ENCODE measurements around the gene TET3. TPM values are rescaled to one million over a fixed set of nuclear protein-coding genes. Genes with fewer than 3 reads are reported as not detected.

Gene TET3
- total RNA-seq, 1 experiment from 2014 or later, result 19.1 TPM

- no peaks in the 10 kb centered on the region for H3K27me3 ChIP-seq (ENCODE audit: insufficient read depth, low read depth)
- H3K9me3 ChIP-seq (ENCODE audit: insufficient read depth, low read depth), result no peaks in the 10 kb centered on the region
- BruUV-seq (replicated peaks), result no TSS peak
- H2AFZ ChIP-seq, result no peak overlapping the region
- H3F3A ChIP-seq (ENCODE audit: insufficient read depth, low read depth), result no peaks in the 10 kb centered on the region
- intact Hi-C loops (cut with micrococcal nuclease; ENCODE audit: unreplicated experiment), result no loop called here
- ChIA-PET CTCF (no interaction called here), POLR2A (ENCODE audit: unreplicated experiment) (no interaction called here)
- no peaks in the 10 kb centered on the region for H3K79me2 ChIP-seq (ENCODE audit: low read depth)
- H4K20me1 ChIP-seq (ENCODE audit: insufficient read depth), result no peaks in the 10 kb centered on the region
- no peak for DNase-seq
- H3K4me2 ChIP-seq, result no peak overlapping the region
- H3K4me1 ChIP-seq (replicated peaks; ENCODE audit: insufficient read depth), result no peaks in the 10 kb centered on the region
- H3K27ac ChIP-seq, result no peak overlapping the region
- TF ChIP-seq CTCF (conservative IDR thresholded peaks at IDR 0.05), result no peak
- no peak for TF ChIP-seq EZH2 (IDR thresholded peaks at IDR 0.05; ENCODE audit: low read depth)
- no peaks in the 10 kb centered on the region for H3K9me2 ChIP-seq (ENCODE audit: insufficient read depth)
- H3K36me3 ChIP-seq (ENCODE audit: low read depth), result no peaks in the 10 kb centered on the region
- H3K4me3 ChIP-seq, result no peak overlapping the region
Observed at GRCh38 chr2:73971722-73972121, 13.0 kb upstream of the TET3 start.

GRCh38 chr2:73972846-73973245, 11.9 kb upstream of the TET3 start:
- ChIA-PET POLR2A (ENCODE audit: unreplicated experiment) (interaction anchor here (0.6 kb wide), 1 partner anchor 403 kb away, joined by 3 read pairs; no protein-coding TSS in a partner anchor), CTCF (no interaction called here)
- Histone ChIP-seq H3K9me3 (ENCODE audit: insufficient read depth, low read depth) (no peaks in the 10 kb centered on the region), H3K36me3 (ENCODE audit: low read depth) (no peaks in the 10 kb centered on the region), H2AFZ (no peak overlapping the region), H3K27ac (no peak overlapping the region), H3K4me2 (no peak overlapping the region), H3K4me1 (replicated peaks; ENCODE audit: insufficient read depth) (no peaks in the 10 kb centered on the region), H3K4me3 (no peak overlapping the region), H3K79me2 (ENCODE audit: low read depth) (no peaks in the 10 kb centered on the region), H3K27me3 (ENCODE audit: insufficient read depth, low read depth) (no peaks in the 10 kb centered on the region), H3K9me2 (ENCODE audit: insufficient read depth) (no peaks in the 10 kb centered on the region), H3F3A (ENCODE audit: insufficient read depth, low read depth) (no peaks in the 10 kb centered on the region), H4K20me1 (ENCODE audit: insufficient read depth) (no peaks in the 10 kb centered on the region)
- DNase-seq, result no peak
- BruUV-seq (replicated peaks), result no TSS peak
- intact Hi-C loops (cut with micrococcal nuclease; ENCODE audit: unreplicated experiment), result no loop called here
- TF ChIP-seq EZH2 (IDR thresholded peaks at IDR 0.05; ENCODE audit: low read depth) (no peak), CTCF (conservative IDR thresholded peaks at IDR 0.05) (no peak)

- TF ChIP-seq CTCF (conservative IDR thresholded peaks at IDR 0.05) (no peak), EZH2 (IDR thresholded peaks at IDR 0.05; ENCODE audit: low read depth) (no peak)
- no peaks in the 10 kb centered on the region for H3K36me3 ChIP-seq (ENCODE audit: low read depth)
- peaks cover 20% of the 10 kb centered on the region for H3F3A ChIP-seq (ENCODE audit: insufficient read depth, low read depth)
- no peaks in the 10 kb centered on the region for H3K27me3 ChIP-seq (ENCODE audit: insufficient read depth, low read depth)
- no peaks in the 10 kb centered on the region for H3K79me2 ChIP-seq (ENCODE audit: low read depth)
- BruUV-seq (replicated peaks), result no TSS peak
- DNase-seq, result no peak
- no peak overlapping the region for H3K27ac ChIP-seq
- H3K9me2 ChIP-seq (ENCODE audit: insufficient read depth), result no peaks in the 10 kb centered on the region
- no peak overlapping the region for H3K4me3 ChIP-seq
- ChIA-PET POLR2A (ENCODE audit: unreplicated experiment) (interaction anchor here (0.7 kb wide), 1 partner anchor 501 kb away, joined by 8 read pairs; no protein-coding TSS in a partner anchor), CTCF (no interaction called here)
- H3K4me1 ChIP-seq (replicated peaks; ENCODE audit: insufficient read depth), result peaks cover 19% of the 10 kb centered on the region
- no peak overlapping the region for H2AFZ ChIP-seq
- peaks cover 7% of the 10 kb centered on the region; the same call in 1 of the 2 replicates for H3K9me3 ChIP-seq (ENCODE audit: insufficient read depth, low read depth)
- 0 out of 2 replicates have a peak, but pooled peaks cover 3% of the 10 kb centered on the region for H4K20me1 ChIP-seq (ENCODE audit: insufficient read depth)
- no peak overlapping the region for H3K4me2 ChIP-seq
- intact Hi-C loops (cut with micrococcal nuclease; ENCODE audit: unreplicated experiment), result no loop called here
Observed at GRCh38 chr2:73975731-73976130, 9.0 kb upstream of the TET3 start.
